ENCODE data around the gene CDC42SE2. TPM values are rescaled to one million over a fixed set of nuclear protein-coding genes. Genes with fewer than 3 reads are reported as not detected.

CDC42SE2 gene
- total RNA-seq, 1 experiment from 2014 or later: 23.2 TPM

DNA sequence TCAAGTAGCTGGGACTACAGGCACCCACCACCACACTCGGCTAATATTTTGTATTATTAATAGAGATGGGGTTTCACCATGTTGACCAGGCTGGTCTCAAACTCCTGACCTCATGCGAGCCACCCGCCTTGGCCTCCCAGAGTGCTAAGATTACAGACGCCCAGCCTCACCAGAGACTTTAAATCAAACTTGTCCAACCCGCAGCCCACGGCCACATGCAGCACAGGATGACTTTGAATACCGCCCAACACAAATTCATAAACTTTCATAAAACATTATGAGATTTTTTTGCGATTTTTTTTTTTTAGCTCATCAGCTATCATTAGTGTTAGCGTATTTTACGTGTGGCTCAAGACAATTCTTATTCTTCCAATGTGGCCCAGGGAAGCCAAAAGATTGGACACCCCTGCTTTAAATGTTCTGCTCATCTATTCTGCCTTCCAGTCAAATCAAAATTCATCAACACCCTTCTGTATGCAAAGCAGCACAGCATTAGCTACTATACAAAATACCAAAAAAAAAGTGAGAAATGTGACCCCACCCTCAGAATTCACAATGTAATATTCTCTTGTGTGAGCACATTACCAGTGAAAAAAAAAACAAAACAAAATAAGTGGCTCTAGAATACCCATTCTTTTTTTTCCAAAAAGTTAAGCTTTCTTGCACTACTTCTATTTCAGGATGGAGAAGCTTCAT lies 42.7 kb upstream of the CDC42SE2 start:
- no peak overlapping the region for H2BK12ac ChIP-seq (ENCODE audit: insufficient read length, low read depth, low read length)
- no peak overlapping the region for H3T11ph ChIP-seq (ENCODE audit: low read length)
- H3K4ac ChIP-seq (ENCODE audit: low read depth, low read length): no peak overlapping the region
- Mint-ChIP-seq H3K27ac (no peak overlapping the region), H3K9me3 (no peaks in the 10 kb centered on the region), H3K27me3 (ENCODE audit: low read depth) (no peaks in the 10 kb centered on the region), H3K36me3 (ENCODE audit: insufficient read depth in 1 of 3, low read depth in 3 of 3) (no peaks in the 10 kb centered on the region; a peak in 1 of 7 replicates), H3K4me3 (no peak overlapping the region), H3K4me1 (no peaks in the 10 kb centered on the region)
- no peaks in the 10 kb centered on the region for H3K79me1 ChIP-seq (ENCODE audit: insufficient read depth, low read depth, low read length, poor library complexity, severe bottlenecking)
- no peak overlapping the region for H3K27ac ChIP-seq (ENCODE audit: insufficient read length, low read depth, low read length)
- no peaks in the 10 kb centered on the region for H3K9me3 ChIP-seq (ENCODE audit: control insufficient read depth, low read depth, low read length)
- WGBS (ENCODE audit: extremely low coverage, insufficient read length, low lambda C conversion rate): no CpG with 5 or more reads among the region's 10 CpGs
- no peaks in the 10 kb centered on the region for H3K4me1 ChIP-seq (ENCODE audit: insufficient read depth, low read length)
- no peak overlapping the region for H2AFZ ChIP-seq (ENCODE audit: low read length)
- no peak overlapping the region for H3K14ac ChIP-seq (ENCODE audit: insufficient read depth, low read length)
- H4K91ac ChIP-seq (ENCODE audit: insufficient read length, low read depth, low read length): no peak overlapping the region
- no peak overlapping the region for H4K8ac ChIP-seq (replicated peaks; ENCODE audit: insufficient read length, low read depth, low read length)
- no peak overlapping the region for H2AK5ac ChIP-seq (ENCODE audit: insufficient read length, low read length)
- H2BK15ac ChIP-seq (ENCODE audit: low read depth, low read length): no peak overlapping the region
- no peak overlapping the region for H2BK5ac ChIP-seq (ENCODE audit: insufficient read length, low read length)
- H3K56ac ChIP-seq (ENCODE audit: insufficient read length, low read depth, low read length): no peak overlapping the region
- H3K79me2 ChIP-seq (ENCODE audit: insufficient read depth, low read length): no peaks in the 10 kb centered on the region; the same call in 1 of the 2 replicates
- H3K4me2 ChIP-seq (ENCODE audit: insufficient read depth, insufficient read length, low read length): no peak overlapping the region
- no peak overlapping the region for H3K9ac ChIP-seq (ENCODE audit: extremely low read depth, insufficient read length, low read length)
- no peak overlapping the region for H2BK120ac ChIP-seq (ENCODE audit: low read depth, low read length, poor library complexity, severe bottlenecking)
- no peaks in the 10 kb centered on the region for H4K20me1 ChIP-seq (ENCODE audit: control insufficient read depth, insufficient read depth, insufficient read length)
- no peaks in the 10 kb centered on the region for H3K23me2 ChIP-seq (ENCODE audit: insufficient read length, low read depth, low read length, poor library complexity, severe bottlenecking)
- no peak overlapping the region for H3K23ac ChIP-seq (ENCODE audit: insufficient read length, low read depth, low read length)
- H4K5ac ChIP-seq (ENCODE audit: insufficient read length, low read depth, low read length): no peak overlapping the region
- TF ChIP-seq, protein P1, sequence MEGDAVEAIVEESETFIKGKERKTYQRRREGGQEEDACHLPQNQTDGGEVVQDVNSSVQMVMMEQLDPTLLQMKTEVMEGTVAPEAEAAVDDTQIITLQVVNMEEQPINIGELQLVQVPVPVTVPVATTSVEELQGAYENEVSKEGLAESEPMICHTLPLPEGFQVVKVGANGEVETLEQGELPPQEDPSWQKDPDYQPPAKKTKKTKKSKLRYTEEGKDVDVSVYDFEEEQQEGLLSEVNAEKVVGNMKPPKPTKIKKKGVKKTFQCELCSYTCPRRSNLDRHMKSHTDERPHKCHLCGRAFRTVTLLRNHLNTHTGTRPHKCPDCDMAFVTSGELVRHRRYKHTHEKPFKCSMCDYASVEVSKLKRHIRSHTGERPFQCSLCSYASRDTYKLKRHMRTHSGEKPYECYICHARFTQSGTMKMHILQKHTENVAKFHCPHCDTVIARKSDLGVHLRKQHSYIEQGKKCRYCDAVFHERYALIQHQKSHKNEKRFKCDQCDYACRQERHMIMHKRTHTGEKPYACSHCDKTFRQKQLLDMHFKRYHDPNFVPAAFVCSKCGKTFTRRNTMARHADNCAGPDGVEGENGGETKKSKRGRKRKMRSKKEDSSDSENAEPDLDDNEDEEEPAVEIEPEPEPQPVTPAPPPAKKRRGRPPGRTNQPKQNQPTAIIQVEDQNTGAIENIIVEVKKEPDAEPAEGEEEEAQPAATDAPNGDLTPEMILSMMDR (conservative IDR thresholded peaks at IDR 0.05): no peak
- H3K27me3 ChIP-seq (ENCODE audit: insufficient read depth, low read length): no peaks in the 10 kb centered on the region
- H3K18ac ChIP-seq (ENCODE audit: insufficient read length, low read depth, low read length): no peak overlapping the region
- H2BK20ac ChIP-seq (ENCODE audit: low read depth, low read length, poor library complexity, severe bottlenecking): no peak overlapping the region
- no peak for DNase-seq
